Stimulated activated CD8-positive, alpha-beta memory T cell treated with anti-CD3 and anti-CD28 coated beads, Interleukin-12 subunit alpha, Interleukin-12 subunit beta, amount 100 ng/mL, for 4 hours (primary cell): Measurements from ENCODE around the gene NUDT15.
"Not testable (repeated sequence)": the region's sequence is repeated elsewhere in the genome, so short reads cannot be mapped to it uniquely, and the experiment has no call there.

Experiments
- DNase-seq: peaks from one replicate; pipeline ENCODE4 v3.0.0-alpha.2; 2020; ENCODE audit warnings: low read depth

NUDT15 gene

DNA sequence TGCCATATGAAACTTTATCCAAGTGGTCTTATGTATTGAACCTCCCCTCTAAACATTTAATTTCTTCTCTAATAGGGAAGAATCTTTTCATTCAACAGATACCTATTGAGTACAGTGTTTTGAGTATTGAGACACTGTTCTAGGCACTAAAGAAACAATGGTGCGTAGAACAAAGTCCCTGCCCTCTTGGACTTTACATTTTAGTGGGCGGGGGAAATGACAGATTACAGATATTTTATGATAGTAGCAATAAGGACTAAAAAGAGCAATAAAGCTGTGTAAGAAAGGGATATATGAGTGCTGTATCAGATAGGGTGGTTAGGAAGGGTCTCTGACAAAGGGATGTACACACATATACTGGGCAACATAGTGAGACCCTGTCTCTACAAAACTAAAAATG is 5.4 kb downstream of the NUDT15 start:
- DNase-seq = no peak

DNA sequence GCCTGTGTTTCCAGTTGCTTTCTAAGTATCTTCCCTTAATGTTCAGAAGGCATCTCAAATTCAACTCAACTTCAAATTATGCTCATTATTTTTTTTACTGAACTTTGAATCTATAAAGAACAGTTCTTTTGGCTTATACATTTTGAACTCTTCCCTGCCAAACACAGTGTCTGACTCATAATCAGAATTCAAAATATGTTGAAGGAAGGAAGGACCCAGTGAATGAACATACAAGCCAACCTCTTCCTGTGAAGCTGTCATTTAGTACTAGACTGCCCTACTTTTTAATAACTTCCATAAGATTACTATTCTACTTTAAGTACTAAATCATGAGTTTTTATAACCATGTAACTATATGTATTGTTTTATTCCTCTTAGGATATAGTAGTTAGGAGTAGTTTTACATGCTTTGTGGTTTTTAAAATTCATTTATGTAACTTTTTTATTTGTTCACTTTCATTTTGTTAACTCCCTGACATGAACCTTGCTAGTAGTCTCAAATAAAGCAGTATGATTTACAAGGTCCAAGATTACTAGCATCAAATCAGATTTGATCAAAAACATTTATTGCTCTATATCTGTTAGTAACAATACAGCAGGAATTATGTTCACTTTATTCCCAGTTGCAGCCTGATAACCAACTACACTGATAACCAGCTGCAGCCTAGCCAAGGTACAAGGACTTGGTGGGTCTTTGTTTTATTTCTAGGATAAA is 6.4 kb downstream of the NUDT15 start:
- no peak for DNase-seq

DNA sequence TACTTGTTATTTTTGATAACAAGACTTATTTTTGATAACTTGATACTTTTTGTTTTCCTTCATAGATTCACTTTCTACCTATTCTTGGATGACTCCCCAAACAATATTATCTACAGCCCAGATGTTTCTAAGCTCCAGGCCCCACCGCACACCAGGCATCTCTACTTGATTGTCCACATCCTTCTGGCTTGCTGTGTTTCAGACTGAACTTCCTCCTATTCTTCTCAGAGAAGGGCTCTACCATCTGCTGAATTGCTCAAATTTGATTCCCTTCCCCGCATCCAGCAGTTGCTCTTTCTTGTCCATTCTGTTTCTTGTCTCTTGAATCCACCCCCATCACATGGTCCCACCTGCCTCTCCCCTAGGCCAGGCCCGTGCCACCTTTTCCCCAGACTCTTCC is 13.0 kb downstream of the NUDT15 start:
- DNase-seq = no peak

DNA sequence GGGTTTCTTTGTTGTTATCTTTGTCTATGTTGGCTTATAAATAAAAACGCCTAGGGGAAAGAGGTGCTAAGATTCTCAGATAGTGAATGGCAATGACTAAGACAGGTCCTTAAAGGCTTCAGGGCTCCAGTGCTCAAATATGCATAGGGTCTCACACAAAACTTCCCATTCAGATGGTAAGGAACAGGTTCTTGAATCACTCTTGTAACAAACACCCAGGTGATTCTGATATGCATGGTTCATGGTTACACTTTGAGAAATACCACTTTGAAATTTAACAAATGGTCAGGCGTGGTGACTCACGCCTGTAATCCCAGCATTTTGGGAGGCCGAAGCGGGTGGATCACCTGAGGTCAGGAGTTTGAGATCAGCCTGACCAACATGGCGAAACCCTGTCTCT is 17.1 kb downstream of the NUDT15 start:
- DNase-seq = no peak

DNA sequence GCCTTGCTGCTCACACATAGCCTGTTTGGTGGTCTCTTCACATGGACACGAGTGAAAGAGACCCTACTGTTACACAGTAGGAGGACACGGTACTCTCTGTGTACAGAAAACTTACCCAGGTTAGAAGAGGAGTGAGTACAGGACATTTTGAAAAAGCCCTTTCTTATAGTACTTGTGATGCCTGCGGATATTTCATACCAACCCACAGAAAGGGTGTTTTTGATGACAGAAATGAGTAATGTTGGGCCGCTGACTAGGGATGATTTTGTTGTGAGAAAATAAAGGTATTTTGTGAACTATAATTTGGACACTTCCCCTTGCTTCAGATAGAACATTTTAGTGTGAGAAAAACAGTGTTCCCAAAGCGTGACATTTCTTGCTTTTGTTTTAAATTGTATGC is 18.2 kb downstream of the NUDT15 start:
- DNase-seq = no peak

DNA sequence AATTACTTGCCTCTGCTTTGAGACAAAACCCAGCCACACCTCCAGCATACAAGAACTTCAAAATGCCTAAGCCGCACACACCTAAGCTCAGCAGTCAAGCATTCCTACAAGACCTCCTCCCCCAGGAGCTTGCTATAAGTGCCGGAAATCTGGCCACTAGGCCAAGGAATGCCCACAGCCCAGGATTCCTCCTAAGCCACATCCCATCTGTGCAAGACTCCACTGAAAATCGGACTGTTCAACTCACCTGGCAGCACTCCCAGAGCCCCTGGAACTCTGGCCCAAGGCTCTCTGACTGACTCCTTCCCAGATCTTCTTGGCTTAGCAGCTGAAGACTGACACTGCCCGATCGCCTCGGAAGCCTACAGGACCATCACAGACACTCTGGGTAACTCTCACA is 21.0 kb downstream of the NUDT15 start:
- DNase-seq = not testable (repeated sequence)

DNA sequence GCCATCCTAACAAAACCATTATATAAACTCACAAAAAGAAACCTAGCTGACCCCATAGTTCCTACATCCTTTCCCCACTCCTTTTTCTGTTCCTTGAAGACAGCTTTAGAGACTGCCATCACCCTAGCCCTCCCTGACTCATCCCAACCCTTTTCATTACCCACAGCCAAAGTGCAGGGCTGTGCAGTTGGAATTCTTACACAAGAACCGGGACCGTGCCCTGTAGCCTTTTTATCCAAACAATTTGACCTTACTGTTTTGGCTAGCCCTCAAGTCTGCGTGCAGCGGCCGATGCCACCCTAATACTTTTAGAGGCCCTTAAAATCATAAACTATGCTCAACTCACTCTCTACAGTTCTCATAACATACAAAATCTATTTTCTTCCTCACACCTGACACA is 22.4 kb downstream of the NUDT15 start:
- not testable (repeated sequence) for DNase-seq

DNA sequence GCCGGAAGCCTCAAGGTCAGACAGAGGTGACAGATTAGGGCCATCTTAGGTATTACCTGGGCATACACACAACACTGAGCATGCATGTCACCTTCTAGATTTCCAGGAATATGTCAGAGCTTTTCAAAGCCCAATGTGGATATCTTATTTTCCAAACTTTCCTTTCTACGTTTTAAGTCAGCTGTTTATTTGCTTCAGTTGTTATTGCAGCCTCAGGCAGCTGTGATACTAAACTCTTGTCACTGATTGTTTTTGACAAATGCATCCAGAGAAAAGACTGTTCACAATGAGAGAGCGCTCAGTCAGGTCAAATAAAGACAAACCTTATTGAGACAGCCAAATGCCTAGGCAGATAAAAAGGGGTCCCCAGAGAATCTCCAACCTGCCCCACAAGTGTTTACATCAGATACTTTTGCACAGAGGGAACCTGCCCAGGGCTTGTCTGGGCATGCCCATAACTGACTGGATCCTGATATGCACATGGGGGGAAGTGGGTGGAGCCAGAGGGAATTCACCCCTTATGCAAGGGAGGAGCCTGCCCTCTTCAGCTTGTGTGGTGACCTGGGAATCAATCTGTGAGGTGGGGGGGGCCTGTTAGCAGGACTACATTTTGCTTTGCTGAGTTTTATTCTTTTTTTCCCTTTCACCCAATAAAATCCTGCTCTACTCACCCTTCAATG is 28.9 kb downstream of the NUDT15 start:
- DNase-seq = no peak

DNA sequence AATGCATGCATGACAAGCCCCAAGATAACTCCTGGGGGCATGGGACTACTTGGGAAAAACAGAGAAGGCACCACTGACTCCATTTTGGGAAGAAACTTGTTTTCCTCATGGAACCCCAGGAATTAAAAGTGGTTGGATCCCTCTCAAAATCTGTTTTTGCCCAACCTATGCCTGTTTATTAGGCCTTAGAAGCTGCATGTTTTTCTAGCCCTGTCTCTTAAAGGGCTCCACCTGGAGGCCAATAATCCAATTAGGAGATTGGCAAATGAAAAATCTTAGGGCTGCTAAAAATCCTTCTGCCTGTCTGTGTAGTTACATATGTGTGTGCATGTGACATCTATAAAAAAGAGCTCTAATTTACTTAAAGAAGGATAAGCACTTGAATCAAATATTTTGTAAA is 30.5 kb downstream of the NUDT15 start:
- DNase-seq = no peak

DNA sequence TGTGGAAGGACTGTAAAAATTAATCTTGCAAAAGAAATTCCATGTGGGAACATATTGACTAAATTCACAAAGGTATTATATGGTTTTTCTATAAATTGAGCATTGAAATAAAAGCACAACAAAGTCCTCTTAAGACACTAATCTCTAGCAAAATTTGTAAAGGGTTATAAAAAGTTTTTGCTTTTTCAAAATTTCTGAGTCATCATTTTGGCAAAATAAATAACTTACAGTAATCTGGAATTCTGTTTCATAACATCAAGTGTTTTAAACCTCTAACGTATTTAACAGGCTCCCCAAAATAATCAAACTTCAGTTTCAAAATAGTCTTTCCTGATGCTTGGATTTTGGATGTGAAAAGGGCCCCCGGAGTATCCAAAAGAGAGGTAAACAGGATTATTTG is 31.4 kb downstream of the NUDT15 start:
- no peak for DNase-seq

DNA sequence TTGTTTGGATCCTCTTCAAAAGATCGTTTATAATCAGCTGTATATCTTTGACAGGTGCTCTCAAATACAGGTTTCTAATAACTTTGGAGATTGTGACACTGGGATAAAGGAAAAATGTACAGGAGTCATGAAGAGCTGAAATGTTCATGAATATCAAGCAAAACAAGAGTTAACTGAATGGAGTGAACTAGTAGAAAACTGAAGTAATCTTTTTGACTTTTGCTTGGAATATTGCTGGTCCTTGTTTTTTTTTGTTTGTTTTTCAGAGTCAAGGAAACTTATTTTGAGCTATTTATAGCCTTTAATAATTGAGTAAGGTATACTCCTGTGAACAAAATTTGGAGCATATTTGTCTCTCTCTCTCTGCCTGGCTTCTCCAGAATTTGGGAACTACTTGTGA is 32.0 kb downstream of the NUDT15 start:
- no peak for DNase-seq

DNA sequence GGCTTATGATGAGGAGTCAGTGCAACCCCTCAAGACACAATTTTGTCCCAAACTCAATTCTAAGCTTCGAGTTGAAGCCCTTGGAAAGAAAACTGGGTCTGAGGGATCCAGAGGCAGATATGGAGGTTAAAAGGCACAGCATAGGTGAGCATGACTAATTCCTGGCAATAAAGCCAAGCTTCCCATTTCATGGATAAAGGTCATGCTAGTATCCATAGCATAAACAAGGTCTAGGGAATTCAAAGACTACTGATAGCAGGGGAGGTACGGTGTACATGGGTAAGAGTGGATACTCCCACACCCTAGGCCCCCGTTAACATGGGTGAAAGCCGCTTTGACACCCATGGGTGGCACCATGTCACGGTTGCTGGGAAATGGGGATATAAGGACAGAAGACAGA is 33.4 kb downstream of the NUDT15 start:
- DNase-seq = no peak

DNA sequence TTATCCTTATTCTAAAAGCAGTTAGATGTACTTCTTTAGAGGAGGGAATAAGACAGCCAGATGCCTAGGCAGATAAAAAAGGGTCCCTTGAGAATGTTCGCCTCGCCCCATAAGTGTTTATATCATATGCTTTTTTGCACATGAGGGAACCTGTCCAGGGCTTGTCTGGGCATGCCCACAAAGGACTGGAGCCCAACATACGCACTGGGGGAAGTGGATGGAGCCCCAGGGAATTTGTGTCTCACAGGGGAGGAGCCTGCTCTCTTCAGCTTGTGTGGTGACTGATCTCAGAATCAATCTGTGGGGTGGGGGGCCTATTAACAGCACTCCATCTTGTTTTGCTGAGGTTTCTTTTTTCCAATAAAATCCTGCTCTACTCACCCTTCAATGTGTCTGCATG is 34.8 kb downstream of the NUDT15 start:
- no peak for DNase-seq

DNA sequence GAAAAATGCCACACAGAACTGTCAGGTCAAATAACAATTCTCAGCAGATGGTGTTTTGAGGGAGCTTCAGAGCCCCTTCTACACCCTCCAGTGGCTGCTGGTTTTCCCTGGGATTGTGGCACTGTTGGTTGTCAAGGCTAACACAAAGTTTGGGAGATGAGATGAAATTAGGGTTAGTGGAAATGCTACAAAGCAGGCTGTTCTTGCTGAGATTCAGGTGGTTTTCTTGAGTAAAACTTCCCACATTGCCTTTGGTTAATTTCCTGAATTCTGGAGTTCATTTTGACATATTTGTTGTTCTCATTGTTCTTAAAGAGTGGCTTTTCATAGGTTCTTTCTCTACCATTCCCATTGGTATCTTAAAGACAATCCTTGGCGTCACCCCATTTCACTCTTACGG is 35.3 kb downstream of the NUDT15 start:
- no peak for DNase-seq

DNA sequence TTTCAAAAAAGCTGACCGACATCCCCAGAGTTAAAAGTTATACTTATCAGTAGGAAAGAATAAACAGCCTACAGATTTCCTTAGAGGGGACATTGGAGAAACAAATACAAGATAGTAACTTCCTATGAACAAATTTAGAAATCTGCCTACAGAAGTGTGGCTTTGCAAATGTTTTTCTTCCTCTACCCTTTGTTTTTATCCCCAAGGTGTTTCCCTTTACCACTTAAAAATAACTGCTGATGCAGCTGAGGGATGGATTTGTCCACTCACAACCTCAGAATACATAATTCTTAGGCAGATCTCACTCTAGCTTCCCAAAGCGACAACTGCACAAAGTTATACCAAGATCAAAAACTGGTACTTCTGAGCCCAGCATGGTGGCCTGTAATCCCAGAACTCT is 36.5 kb downstream of the NUDT15 start:
- no peak for DNase-seq

DNA sequence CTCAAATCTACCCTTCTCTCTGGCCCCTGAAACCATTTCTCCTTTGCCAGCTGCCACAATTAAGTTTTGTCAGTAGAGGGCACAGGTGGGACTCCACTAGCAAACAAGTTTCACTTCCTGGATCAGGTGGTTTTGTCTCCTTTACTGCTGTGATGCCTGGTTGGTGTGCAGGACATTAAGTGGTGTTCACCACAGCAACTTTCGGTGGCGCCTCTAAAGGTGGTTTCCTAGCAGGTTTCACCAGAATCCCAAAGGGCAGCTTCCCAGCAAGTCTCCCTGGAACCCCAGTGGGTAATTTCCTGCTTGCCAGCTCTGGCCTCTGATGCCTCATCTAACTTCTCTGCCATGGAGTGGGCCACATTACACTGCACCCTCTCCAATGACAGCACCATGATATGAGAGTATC is 40.7 kb downstream of the NUDT15 start:
- no peak for DNase-seq

DNA sequence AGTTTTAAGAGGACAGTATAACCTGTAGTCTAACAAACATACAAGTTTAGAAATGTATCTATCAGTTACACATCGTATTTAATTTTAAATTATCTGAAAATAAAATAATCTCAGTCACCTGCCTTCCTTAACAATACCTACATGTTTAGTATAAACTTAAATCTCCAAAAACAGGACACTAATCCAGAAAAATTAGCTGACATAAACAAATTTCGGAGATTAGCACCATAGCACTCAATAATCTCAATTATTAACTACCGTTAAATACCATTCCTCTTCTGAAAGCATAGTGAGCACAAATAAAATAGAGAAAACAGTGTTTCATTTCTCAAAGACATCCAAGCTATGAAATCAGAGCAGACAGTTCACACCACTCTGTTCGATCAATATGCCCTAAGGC is 44.2 kb downstream of the NUDT15 start:
- no peak for DNase-seq

DNA sequence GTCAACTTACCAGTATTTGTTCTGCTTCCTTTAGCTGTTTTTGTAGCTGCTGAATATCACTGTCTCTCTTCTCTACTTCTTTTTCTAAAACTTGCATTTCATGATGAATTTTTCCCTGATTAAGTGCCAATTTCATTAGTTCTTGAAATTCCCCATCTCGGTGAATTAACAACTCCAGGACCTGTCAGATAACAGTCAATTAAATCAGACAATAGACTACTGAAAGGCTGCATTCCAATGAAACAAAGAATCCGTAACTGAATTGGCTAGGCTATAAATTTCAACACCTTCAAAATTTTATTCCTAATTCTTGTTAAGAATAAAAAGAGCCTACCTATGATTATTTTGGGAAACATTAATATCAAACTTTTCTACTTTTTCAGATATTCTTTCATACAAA is 48.7 kb downstream of the NUDT15 start:
- no peak for DNase-seq

DNA sequence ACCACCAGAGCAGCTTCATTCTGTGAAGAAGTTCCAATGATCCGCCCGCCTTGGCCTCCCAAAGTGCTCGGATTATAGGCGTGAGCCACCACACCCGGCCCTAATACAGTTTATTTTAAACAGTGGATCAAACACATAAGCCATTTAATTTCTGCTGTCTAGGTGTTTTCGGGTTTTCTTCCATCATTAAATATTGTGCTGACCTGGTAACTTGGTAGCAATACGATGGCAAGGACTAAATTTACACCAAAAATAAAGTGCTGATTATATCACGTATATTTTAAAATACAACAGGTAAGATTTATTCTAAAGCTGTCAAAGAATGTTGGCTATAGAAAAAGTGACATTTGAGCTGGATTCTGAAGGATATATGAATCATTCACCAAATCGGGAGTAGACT is 56.1 kb downstream of the NUDT15 start:
- no peak for DNase-seq

DNA sequence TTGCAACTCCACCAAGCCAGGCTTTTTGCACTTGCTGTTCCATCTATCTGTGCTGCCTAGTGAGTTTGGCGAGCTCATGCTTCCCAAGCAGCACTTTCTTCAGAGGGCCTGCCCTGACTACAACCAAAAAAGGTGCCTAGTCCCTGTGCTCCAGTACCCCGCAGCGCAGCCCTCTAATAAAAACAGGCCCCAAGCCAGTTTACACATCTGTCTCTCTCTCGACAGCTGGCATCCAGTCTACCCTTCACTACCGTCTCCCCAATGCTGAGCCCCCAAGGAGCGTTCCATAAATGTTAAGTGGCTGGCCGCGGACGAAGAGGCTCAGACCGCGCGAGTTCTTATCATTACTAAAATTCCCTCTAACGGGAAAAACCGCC is 56.9 kb downstream of the NUDT15 start:
- DNase-seq = no peak

DNA sequence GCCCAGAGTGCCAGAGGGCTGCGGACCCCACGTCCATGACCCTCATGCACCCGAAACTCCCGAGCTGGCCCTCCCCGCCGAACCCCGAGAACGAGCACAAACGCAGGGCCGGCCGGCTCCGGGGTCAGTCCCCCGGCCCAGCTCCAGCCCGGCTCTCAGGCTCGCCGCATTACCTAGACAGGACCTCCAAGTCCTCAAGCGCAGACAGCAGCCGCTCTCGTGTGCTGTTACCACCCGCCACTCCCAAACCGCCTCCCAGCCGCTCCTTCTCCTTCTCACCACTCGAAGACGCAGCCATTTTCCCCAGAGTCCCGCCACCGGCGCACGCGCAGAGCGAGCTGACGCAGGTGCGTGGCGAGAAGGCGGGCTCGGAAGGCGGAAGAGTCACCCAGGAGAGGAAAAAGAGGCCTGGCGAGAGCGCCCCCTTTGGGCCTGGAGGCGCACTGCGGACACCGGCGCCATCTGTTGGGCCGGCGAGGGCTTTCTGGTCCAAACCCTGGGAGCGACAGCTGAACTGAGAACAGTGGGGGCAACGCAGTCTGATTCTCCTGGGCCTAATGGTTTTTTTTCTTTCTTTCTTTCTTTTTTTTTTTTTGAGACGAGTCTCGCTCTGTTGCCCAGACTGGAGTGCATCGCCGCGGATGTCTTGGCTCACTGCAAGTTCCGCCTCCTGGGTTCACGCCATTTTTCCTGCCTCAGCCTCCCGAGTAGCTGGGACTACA is 57.4 kb downstream of the NUDT15 start, which contains the start of gene MED4:
TSS of gene MED4 (minus strand) at position 324 of the 722 bp plus-strand sequence. CDS start at position 298, 26 bp downstream.
- DNase-seq = peak; percentile 95

DNA sequence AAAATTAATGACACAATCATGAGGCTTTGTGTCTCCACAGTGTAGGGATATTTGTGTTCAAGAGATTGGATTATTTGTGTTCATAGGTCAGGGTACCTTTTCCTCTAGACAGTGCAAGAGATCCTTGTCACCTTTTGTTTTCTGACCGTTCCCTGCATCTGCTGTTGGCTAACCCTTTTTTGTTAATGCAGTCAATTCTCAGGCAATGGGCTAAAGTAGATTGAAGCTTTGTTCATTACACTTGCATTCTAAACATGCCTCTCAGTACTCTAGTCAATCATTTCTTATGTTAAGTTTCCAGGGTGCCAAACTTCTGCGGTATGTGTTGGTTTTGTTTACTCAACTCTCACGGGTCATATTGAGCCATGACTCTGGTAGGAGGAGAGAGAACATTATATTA is 59.1 kb downstream of the NUDT15 start:
- DNase-seq = no peak
